GM13976 (cell line): ENCODE results near the gene ELL.

Experiments
- DNase-seq: peaks from one replicate; pipeline ENCODE4 v3.0.0; 2012; ENCODE audit warnings: low spot score
- in situ Hi-C: fragments of 300-500 bp; cut with MboI; formaldehyde crosslinking; loops from one replicate; pipeline ENCODE4 v1.12.0; 2022; ENCODE audit warnings: low sequenced_read_pairs, mixed read lengths, inconsistent platforms; ENCODE audit not compliant: unreplicated experiment
- TF ChIP-seq, protein P1 (sequence below): IDR thresholded peaks from 2 replicates; pipeline ENCODE4 v1.5.1; 2012; ENCODE audit warnings: borderline replicate concordance, mild to moderate bottlenecking; ENCODE audit not compliant: insufficient read depth; ENCODE audit errors: extremely low read depth, missing control alignments, control extremely low read depth

The ELL gene

DNA sequence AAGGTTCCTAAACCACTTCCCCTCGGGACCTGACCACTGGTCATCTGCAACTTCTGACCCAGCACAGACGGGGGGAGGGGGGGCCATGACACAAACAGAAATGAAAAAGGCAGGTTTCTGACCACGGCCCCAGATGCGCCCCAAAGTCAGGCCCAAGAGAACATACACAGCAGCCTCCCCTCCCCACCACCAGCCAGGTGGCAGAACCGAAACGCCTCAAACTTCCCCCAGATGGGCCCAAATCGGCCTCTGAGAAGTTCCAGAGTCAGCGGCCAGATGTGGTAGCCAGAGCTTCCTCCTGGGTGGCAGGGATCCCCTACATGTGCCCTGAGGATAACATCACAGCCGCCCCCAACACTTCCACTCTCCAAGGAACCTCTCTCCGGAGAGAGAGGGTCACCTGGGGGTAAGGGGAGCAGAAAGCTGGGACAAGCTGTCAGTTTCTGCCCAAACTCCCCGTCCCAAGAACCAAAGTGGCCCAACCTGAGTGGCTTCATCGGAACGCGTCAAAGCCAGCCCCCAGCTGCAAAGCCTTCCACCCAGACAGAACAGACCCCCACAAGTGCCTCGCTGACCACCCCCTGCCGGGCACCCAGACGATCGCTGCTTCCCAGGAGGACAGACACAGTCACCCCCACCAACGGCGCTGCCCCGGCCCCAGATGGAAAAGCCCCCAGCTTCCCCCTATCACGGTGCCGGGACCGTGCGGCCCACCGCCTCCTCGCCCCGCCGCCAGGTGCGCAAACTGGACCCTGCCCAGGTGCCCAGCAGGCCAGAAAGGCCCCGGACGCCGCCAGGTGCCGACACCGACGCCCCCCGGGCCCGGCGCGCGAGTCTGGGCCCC lies 800 bp downstream of the ELL start:
- in situ Hi-C loops = no loop called here
- DNase-seq = no peak

DNA sequence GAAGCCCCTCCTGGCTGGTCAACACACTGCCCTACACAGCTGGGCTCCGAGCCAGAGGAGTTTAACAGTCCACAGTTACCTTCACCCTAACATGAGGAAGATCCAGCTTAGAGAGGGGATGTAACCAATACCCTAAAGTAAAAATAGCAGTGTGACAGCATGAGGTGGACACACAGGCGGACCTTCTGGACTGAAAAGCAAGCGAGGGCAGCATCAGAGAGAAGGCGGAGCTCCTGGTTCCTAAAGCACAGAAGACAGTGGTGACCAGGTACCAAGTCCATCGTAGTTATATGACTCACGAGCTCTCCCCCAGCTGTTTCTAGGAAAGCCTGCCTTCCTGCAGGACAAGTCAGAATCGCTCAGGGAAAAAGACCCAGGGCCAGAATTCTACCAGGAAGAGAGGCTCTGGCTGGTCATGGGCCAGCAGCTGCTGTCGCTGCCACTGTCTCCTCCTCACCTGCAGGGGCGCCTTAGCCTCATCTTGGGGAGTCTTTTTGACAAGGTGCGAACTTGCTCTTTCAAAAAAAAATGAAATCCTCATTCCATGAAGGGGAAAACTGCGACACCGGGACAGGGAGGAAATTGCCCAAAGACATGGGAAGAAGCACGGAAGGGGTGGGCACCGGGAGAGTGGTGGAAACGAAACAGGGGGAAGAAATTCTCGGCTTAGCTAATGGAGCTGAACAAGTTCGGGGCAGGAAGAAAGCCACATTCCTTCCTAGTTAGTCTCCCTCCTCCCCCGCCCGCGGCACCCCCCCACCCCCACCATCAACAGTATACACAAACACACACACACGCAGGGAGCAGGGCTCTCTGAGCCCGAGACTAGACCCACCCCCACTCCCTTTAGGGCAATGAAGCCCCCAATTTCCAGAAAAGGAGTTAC lies 1.7 kb downstream of the ELL start:
- in situ Hi-C loops = no loop called here
- TF ChIP-seq, protein P1, sequence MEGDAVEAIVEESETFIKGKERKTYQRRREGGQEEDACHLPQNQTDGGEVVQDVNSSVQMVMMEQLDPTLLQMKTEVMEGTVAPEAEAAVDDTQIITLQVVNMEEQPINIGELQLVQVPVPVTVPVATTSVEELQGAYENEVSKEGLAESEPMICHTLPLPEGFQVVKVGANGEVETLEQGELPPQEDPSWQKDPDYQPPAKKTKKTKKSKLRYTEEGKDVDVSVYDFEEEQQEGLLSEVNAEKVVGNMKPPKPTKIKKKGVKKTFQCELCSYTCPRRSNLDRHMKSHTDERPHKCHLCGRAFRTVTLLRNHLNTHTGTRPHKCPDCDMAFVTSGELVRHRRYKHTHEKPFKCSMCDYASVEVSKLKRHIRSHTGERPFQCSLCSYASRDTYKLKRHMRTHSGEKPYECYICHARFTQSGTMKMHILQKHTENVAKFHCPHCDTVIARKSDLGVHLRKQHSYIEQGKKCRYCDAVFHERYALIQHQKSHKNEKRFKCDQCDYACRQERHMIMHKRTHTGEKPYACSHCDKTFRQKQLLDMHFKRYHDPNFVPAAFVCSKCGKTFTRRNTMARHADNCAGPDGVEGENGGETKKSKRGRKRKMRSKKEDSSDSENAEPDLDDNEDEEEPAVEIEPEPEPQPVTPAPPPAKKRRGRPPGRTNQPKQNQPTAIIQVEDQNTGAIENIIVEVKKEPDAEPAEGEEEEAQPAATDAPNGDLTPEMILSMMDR = peak; percentile 88
- DNase-seq = peak; percentile 73

More for the DNA sequence above, 800 bp downstream of the ELL start:
- TF ChIP-seq, protein P1 = no peak

DNA sequence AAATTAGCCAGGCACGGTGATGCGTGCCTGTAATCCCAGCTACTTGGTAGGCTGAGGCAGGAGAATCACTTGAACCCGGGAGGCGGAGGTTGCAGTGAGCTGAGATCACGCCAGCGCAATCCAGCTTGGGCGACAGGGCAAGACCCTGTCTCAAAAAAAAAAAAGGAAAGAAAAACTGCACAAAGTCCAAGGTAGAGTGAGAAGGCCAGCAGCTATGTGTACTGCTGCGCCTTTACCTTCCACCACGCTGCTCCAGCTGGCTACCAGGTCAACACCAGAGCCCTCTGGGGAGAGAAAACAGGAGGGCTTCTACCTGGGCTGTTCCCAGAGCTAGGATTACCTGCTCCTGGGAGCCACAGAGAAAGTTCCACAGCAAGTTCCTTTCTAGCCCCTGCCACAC lies 3.2 kb downstream of the ELL start:
- in situ Hi-C loops = no loop called here
- TF ChIP-seq, protein P1 = no peak
- no peak for DNase-seq

DNA sequence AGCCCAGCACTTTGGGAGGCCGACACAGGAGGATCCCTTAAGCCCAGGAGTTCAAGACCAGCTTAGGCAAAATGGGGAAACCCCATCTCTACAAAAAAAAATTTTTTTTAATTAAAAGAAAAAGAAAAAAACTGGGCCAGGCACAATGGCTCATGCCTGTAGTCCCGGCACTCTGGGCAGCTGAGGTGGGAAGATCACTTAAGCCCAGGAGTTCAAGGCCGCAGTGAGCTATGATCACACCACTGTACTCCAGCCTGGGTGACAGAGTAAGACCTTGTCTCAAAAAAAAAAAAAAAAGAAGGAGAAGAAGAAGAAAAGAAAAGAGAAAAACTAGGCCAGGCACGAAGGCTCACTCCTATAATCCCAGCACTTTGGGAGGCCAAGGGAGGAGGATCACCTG lies 4.3 kb downstream of the ELL start:
- no peak for DNase-seq
- TF ChIP-seq, protein P1 = no peak
- in situ Hi-C loops = no loop called here

DNA sequence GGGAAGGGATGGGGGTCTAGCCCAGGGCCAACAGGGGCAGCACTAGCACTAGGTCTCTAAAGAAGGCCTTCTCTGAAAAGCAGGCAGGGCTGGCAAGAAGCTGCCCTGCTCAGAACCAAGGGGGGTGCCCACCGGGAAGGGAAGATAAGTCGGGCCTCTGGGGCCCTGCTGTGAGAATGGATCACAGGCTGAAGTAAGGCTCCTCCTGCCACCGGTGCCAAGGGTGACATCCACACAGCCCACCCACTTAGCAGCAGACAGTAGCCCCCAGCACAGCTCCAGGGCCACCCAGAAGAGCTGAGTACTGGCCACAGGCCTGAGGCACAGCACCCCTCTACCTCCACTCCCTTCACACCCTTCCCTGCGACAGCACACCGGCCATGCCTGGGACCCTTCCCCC lies 5.9 kb downstream of the ELL start:
- in situ Hi-C loops = no loop called here
- DNase-seq = no peak
- TF ChIP-seq, protein P1 = no peak

DNA sequence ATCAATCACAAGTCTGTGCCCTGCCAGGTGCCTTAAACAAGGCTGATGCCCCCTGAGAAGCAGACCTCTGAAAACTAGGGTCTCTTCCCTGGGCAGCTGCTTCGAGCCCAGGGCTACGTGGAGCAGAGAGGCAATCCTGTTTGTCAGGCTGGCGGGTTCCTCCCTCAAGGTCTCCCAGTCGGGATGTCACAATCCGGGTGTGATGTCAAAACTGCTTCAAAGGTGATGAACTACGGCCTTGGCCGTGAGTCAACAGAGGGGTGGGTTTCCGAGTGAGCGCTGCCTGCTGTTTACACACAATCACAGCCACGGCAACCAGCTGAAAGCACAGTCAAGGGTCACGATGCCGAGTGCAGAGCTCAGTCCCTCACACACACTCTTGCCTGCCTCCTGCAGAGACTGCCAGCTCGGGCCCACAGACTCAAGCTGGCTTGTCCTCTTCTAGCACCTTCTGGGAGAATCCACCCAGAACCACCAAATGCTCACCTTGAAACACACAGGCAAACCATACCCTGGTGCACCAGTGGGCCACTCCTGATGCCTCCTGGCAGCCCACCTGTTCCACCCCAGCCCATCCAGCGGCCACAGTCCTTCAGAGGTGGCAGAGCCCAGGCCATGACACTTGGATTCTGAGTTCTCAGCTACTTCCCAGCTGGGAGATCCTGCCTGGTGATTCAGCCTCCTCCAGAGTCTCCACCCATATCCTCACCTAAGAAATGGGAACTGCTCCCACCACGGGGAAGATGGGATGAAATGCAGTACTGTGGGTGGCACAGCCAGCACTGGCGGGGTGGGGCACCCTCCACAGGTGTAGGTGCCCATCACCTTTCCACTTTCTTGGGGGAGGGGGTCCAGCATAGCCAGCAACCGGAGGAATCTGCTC lies 6.8 kb downstream of the ELL start:
- in situ Hi-C loops = no loop called here
- TF ChIP-seq, protein P1 = no peak
- no peak for DNase-seq
